Panc1 (cell line): Measurements from ENCODE around the gene DDX3Y. TPM values are rescaled to one million over a fixed set of nuclear protein-coding genes. Genes with fewer than 3 reads are reported as not detected.

Source experiments
- ATAC-seq: fragments of 200-7000 bp; cut with Tn5 transposase; 2 replicates; pipeline ENCODE4 v1.9.1; 2020; ENCODE audit warnings: mild to moderate bottlenecking, moderate library complexity
- BruUV-seq: library from RNA; stranded (reverse); fragments of 400-500 nt; replicated peaks from 2 replicates; lab custom pipeline; 2021; lab: Mats Ljungman, UMichigan
- CTCF ChIA-PET: fragments of 300-600 bp; sonication (Branson Sonifier 250); formaldehyde crosslinking; loops from one replicate; lab custom pipeline; 2022; ENCODE audit warnings: antibody characterized with exemption; lab: Charles Lee
- POLR2A ChIA-PET: fragments of 300-600 bp; sonication (Branson Sonifier 250); formaldehyde crosslinking; loops from one replicate; lab custom pipeline; 2022; ENCODE audit warnings: antibody characterized with exemption; lab: Charles Lee
- DNase-seq: peaks from one replicate; pipeline ENCODE4 v3.0.0-alpha.2; 2010; ENCODE audit warnings: low read depth, low spot score
- H3K27ac ChIP-seq: 2 replicates; pipeline ENCODE4 v1.5.1; 2011; ENCODE audit warnings: mild to moderate bottlenecking, low read length, inconsistent platforms
- H3K27me3 ChIP-seq: fragments of 200-500 bp; sonication (Bioruptor generic); 2 replicates; pipeline ENCODE4 v1.6.0; 2014; ENCODE audit warnings: low read length, inconsistent platforms; ENCODE audit not compliant: control insufficient read depth, insufficient read depth
- H3K36me3 ChIP-seq: fragments of 200-500 bp; sonication (Bioruptor generic); 2 replicates; pipeline ENCODE4 v1.5.1; 2014; ENCODE audit warnings: inconsistent platforms, mild to moderate bottlenecking, low read length, moderate library complexity; ENCODE audit not compliant: control insufficient read depth, insufficient read depth
- H3K4me1 ChIP-seq: 2 replicates; pipeline ENCODE4 v1.5.1; 2011; ENCODE audit warnings: inconsistent platforms, mild to moderate bottlenecking, low read length, moderate library complexity; ENCODE audit not compliant: control insufficient read depth, insufficient read depth
- H3K4me3 ChIP-seq, 2 experiments: 2 replicates each; pipeline ENCODE4 v1.5.1; 2011 to 2012; ENCODE audit warnings: low read depth in 2 of 2, low read length in 2 of 2, mild to moderate bottlenecking in 2 of 2, inconsistent platforms in 1 of 2, moderate library complexity in 1 of 2
- H3K9me3 ChIP-seq: fragments of 200-500 bp; sonication (Bioruptor generic); 2 replicates; pipeline ENCODE4 v1.5.1; 2014; ENCODE audit warnings: low read depth, mild to moderate bottlenecking, inconsistent platforms, low read length, moderate library complexity; ENCODE audit not compliant: control insufficient read depth, insufficient read depth
- CTCF ChIP-seq: fragments of 450-650 bp; IDR thresholded peaks from 2 replicates; pipeline ENCODE4 v1.5.1; 2017; ENCODE audit warnings: mild to moderate bottlenecking
- POLR2AphosphoS5 ChIP-seq: IDR thresholded peaks from 2 replicates; pipeline ENCODE4 v1.6.1; 2012; ENCODE audit warnings: mild to moderate bottlenecking, low read depth, low read length, moderate library complexity
- REST ChIP-seq, 2 experiments: IDR thresholded peaks; 2 replicates each; pipeline ENCODE4 v1.6.1; 2011 to 2012; ENCODE audit warnings: low read depth in 2 of 2, control low read depth in 1 of 2, low read length in 1 of 2, mild to moderate bottlenecking in 1 of 2, moderate library complexity in 1 of 2; ENCODE audit not compliant: insufficient read depth in 1 of 2
- SIN3A ChIP-seq: IDR thresholded peaks from 2 replicates; pipeline ENCODE4 v1.6.1; 2012; ENCODE audit warnings: low read depth, mild to moderate bottlenecking, low read length, moderate library complexity, borderline replicate concordance; ENCODE audit not compliant: insufficient read depth
- TCF7L2 ChIP-seq: IDR thresholded peaks from 2 replicates; pipeline ENCODE4 v1.6.1; 2011; ENCODE audit warnings: mild to moderate bottlenecking, low read depth, low read length, inconsistent platforms
- in situ Hi-C: cut with HindIII; loops from 2 replicates; pipeline ENCODE4 v1.10.0; 2016; ENCODE audit warnings: low sequenced_read_pairs, low pct_unique_long_range_greater_than_20kb
- intact Hi-C: fragments of 100-400 bp; cut with micrococcal nuclease; formaldehyde crosslinking; loops from one replicate; pipeline ENCODE4 v1.10.0; 2022; ENCODE audit not compliant: unreplicated experiment
- total RNA-seq: library from RNA; stranded (reverse); gene quantifications from one replicate; pipeline ENCODE4 v1.2.1, GENCODE V29; 2021; ENCODE audit not compliant: unreplicated experiment

Gene DDX3Y
- total RNA-seq, 1 experiment from 2014 or later: 0.08 TPM

- POLR2A ChIA-PET: no interaction called here
- TF ChIP-seq POLR2AphosphoS5: no peak
- no peak for TF ChIP-seq TCF7L2
- TF ChIP-seq CTCF: no peak
- no peak for TF ChIP-seq SIN3A
- no peak for TF ChIP-seq REST (IDR thresholded peaks at IDR 0.05; ENCODE audit: insufficient read depth in 1 of 2, low read depth in 2 of 2, low read length in 1 of 2)
- intact Hi-C loops: no loop called here
- BruUV-seq: no TSS peak
- Histone ChIP-seq H3K27ac (no peak overlapping the region), H3K4me1 (no peaks in the 10 kb centered on the region), H3K9me3 (no peaks in the 10 kb centered on the region), H3K36me3 (no peaks in the 10 kb centered on the region), H3K4me3 (no peak overlapping the region), H3K27me3 (no peaks in the 10 kb centered on the region)
- no peak for DNase-seq
- ATAC-seq: no peak
- CTCF ChIA-PET: no interaction called here
- in situ Hi-C loops: no loop called here
Measured at GRCh38 chrY:12867960-12868359, 36.7 kb upstream of the DDX3Y start.

- Histone ChIP-seq H3K27me3 (no peaks in the 10 kb centered on the region), H3K27ac (no peak overlapping the region), H3K4me3 (no peak overlapping the region), H3K4me1 (no peaks in the 10 kb centered on the region), H3K9me3 (no peaks in the 10 kb centered on the region), H3K36me3 (no peaks in the 10 kb centered on the region)
- no peak for DNase-seq
- ATAC-seq: no peak
- in situ Hi-C loops: no loop called here
- TF ChIP-seq TCF7L2 (no peak), REST (IDR thresholded peaks at IDR 0.05; ENCODE audit: insufficient read depth in 1 of 2, low read depth in 2 of 2, low read length in 1 of 2) (no peak), POLR2AphosphoS5 (no peak), SIN3A (no peak), CTCF (no peak)
- BruUV-seq: no TSS peak
- intact Hi-C loops: no loop called here
- POLR2A ChIA-PET: no interaction called here
- CTCF ChIA-PET: no interaction called here
Measured at GRCh38 chrY:12896973-12897372, 7.7 kb upstream of the DDX3Y start.
